Effector memory CD4-positive, alpha-beta T cell (primary cell): Measurements from ENCODE around the gene NACC2.
A peak's percentile ranks its signal among the peaks of the same experiment; 100 is the strongest.

Source experiments
- DNase-seq, 3 donors: peaks; one replicate each; pipeline ENCODE4 v3.0.0-alpha.2; 2020
- H3K27ac ChIP-seq: 2 replicates; pipeline ENCODE4 v1.7.0; 2013; ENCODE audit warnings: mild to moderate bottlenecking, low read length, moderate library complexity; ENCODE audit not compliant: insufficient read depth, poor library complexity, severe bottlenecking
- H3K27me3 ChIP-seq: replicated peaks from 2 replicates; pipeline ENCODE4 v1.7.0; 2013; ENCODE audit warnings: mild to moderate bottlenecking, low read length; ENCODE audit not compliant: insufficient read depth, control insufficient read depth, poor library complexity, severe bottlenecking
- H3K36me3 ChIP-seq: 2 replicates; pipeline ENCODE4 v1.7.0; 2013; ENCODE audit warnings: mild to moderate bottlenecking, low read length, moderate library complexity; ENCODE audit not compliant: control insufficient read depth, insufficient read depth
- H3K4me1 ChIP-seq: 2 replicates; pipeline ENCODE4 v1.7.0; 2013; ENCODE audit warnings: low read length, mild to moderate bottlenecking; ENCODE audit not compliant: control insufficient read depth, insufficient read depth, poor library complexity, severe bottlenecking
- H3K4me3 ChIP-seq: 2 replicates; pipeline ENCODE4 v1.7.0; 2013; ENCODE audit warnings: low read length, low read depth, mild to moderate bottlenecking; ENCODE audit not compliant: insufficient read depth, poor library complexity, severe bottlenecking
- H3K9me3 ChIP-seq: 2 replicates; pipeline ENCODE4 v1.7.0; 2013; ENCODE audit warnings: mild to moderate bottlenecking, low read length, moderate library complexity; ENCODE audit not compliant: control insufficient read depth
- total RNA-seq, 3 donors: gene quantifications; one replicate each; lab custom pipeline; 2026; lab: John Stamatoyannopoulos, UW

The NACC2 gene
- total RNA-seq: 15.5 to 25.9 (median 18.0) reads per million in 3 donors

DNA sequence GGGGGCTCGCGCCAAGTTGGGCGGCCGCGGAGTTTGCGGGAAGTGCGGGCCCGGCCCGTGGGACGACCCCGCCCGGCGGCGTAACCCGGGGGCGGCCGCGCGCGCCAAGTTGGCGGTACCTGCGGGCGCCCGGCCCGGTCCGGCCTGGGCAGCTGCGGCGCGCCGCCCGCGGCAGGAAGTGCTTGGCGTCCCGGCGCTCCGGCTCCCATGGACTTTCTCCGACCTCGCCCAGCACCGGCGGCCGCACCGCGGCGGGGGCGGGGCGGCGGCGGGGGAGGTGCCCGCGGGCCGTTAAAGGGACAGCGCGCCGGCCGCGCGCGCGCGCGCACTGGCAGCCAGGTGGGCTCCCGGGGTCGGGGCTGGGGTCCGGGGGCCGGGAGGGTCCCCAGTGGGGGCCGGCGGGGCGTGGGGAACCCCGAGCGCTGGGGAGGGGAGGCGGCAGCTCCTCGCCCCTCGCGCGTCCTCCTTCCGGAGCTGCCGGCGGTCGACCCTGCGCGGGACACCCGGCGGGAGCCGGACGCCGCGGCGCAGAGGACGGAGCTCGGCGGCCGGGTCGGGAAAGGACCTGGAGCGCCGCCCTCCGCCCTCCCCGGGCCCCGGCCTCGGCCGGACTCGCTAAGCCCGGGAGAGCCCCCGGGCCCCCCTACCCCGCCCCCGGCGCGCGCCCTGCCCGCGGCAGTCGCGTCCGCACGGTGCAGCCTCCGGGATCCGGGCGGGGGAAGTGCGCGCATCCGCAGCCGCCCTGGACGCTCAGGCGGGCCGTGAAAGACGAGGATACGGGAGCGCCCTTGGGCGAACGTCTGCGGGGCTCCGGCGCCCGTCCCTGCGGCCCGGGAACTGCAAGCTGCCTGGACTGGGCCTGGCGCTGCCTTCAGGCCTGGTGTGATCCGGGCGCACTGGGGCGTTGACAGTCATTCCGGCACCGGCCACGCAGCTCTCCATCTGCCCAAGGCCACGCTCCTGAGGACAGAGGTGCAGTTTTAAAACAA lies at the start of gene NACC2:
Gene NACC2 (minus strand): TSS at position 220 of the 989 bp plus-strand sequence. CDS start 44,768 bp downstream, outside the sequence.
- H3K36me3 ChIP-seq: no peaks in the 10 kb centered on the region
- H3K27me3 ChIP-seq: no peaks in the 10 kb centered on the region
- peak within 1 kb of the TSS; percentile 66 for H3K4me3 ChIP-seq
- H3K27ac ChIP-seq: peak within 1 kb of the TSS; percentile 47
- peaks cover 21% of the 10 kb centered on the region for H3K4me1 ChIP-seq
- no peak for DNase-seq
- no peaks in the 10 kb centered on the region for H3K9me3 ChIP-seq

DNA sequence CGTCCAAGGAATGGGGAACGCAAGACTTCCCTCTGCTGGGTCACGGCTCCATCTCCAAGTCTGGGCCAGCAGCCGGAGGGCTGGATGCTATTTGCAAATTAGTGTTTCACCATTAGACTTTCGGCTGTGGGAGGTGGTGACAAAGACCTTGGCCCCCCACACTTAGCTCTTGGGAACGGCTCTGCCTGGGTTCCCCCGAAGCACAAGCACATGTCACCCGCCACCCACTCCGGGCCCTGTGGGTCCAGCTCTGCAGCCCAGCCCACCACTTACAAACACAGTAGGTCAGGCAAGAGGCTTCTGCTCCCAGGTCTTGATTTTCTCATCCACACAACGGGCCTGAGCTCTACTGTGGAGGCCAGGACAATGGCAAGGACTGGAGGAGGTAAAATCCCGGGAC lies 49.4 kb upstream of the NACC2 start:
- Histone ChIP-seq H3K4me3 (no peak overlapping the region), H3K36me3 (no peaks in the 10 kb centered on the region), H3K9me3 (no peaks in the 10 kb centered on the region), H3K27ac (no peak overlapping the region), H3K27me3 (peaks cover 11% of the 10 kb centered on the region), H3K4me1 (no peaks in the 10 kb centered on the region)
- DNase-seq: no peak

GRCh38 chr9:136143215-136144001 lies 48.3 kb upstream of the NACC2 start:
- Histone ChIP-seq H3K36me3 (no peaks in the 10 kb centered on the region), H3K4me3 (no peak overlapping the region), H3K4me1 (no peaks in the 10 kb centered on the region), H3K27ac (no peak overlapping the region), H3K9me3 (no peaks in the 10 kb centered on the region), H3K27me3 (peaks cover 15% of the 10 kb centered on the region)
- DNase-seq: no peak

DNA sequence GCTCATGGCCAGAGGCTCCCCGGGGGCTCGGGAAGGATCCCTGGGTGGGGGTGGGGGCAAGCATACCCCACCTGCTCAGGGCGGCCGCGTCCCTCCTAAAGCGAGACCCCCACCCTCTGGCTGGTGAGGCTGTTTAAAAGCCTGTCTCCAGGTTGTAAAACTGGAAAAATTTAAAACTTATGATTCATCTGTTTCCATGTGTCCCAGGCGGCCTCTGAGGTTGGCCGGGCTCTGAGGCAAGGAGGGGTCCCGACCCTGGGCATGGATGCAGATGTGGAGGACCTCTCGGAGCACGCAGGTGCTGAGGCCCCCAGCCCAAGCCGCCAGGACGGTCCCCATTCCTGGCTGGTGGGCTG lies 47.7 kb upstream of the NACC2 start:
- Histone ChIP-seq H3K9me3 (no peaks in the 10 kb centered on the region), H3K4me3 (no peak overlapping the region), H3K36me3 (no peaks in the 10 kb centered on the region), H3K27ac (no peak overlapping the region), H3K27me3 (peaks cover 16% of the 10 kb centered on the region), H3K4me1 (no peaks in the 10 kb centered on the region)
- DNase-seq: no peak

GRCh38 chr9:136142414-136142796 lies 47.3 kb upstream of the NACC2 start:
- no peak for DNase-seq
- H3K27me3 ChIP-seq: peaks cover 16% of the 10 kb centered on the region
- no peaks in the 10 kb centered on the region for H3K36me3 ChIP-seq
- H3K27ac ChIP-seq: no peak overlapping the region
- no peaks in the 10 kb centered on the region for H3K4me1 ChIP-seq
- H3K4me3 ChIP-seq: no peak overlapping the region
- H3K9me3 ChIP-seq: no peaks in the 10 kb centered on the region

- H3K4me3 ChIP-seq: no peak overlapping the region
- no peaks in the 10 kb centered on the region for H3K4me1 ChIP-seq
- H3K27ac ChIP-seq: no peak overlapping the region
- H3K9me3 ChIP-seq: no peaks in the 10 kb centered on the region
- H3K27me3 ChIP-seq: peaks cover 16% of the 10 kb centered on the region
- no peak for DNase-seq
- no peaks in the 10 kb centered on the region for H3K36me3 ChIP-seq
Observed at GRCh38 chr9:136141682-136142413, 46.8 kb upstream of the NACC2 start.

DNA sequence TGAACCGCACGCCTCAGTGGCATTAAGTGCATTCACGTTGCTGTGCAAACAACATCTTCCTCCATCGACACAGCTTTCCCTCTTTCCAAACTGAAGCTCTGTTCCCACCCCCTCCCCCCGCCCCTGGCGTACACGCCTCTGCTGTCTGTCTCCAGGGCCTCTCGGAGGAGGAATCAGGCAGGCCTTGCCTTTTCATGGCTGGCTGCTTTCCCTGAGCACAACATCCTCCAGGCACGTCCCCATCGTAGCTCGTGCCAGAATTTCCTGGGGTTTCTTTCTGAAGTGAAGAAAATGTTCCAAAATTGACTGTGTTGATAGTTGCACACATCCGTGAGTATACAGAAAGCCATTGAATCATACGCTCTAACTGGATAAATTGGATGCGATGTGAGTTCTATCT lies 45.9 kb upstream of the NACC2 start:
- no peak overlapping the region for H3K27ac ChIP-seq
- H3K9me3 ChIP-seq: no peaks in the 10 kb centered on the region
- DNase-seq: no peak
- no peaks in the 10 kb centered on the region for H3K36me3 ChIP-seq
- H3K4me1 ChIP-seq: no peaks in the 10 kb centered on the region
- no peak overlapping the region for H3K4me3 ChIP-seq
- peaks cover 18% of the 10 kb centered on the region for H3K27me3 ChIP-seq

- H3K4me1 ChIP-seq: no peaks in the 10 kb centered on the region
Observed at GRCh38 chr9:136140046-136140445, 45.0 kb upstream of the NACC2 start.

GRCh38 chr9:136138566-136138965 lies 43.5 kb upstream of the NACC2 start:
- H3K9me3 ChIP-seq: no peaks in the 10 kb centered on the region
- H3K36me3 ChIP-seq: no peaks in the 10 kb centered on the region
- H3K4me1 ChIP-seq: peaks cover 3% of the 10 kb centered on the region
- DNase-seq: no peak
- H3K27ac ChIP-seq: no peak overlapping the region
- no peak overlapping the region for H3K4me3 ChIP-seq
- H3K27me3 ChIP-seq: peaks cover 18% of the 10 kb centered on the region

More at GRCh38 chr9:136140046-136140445, 45.0 kb upstream of the NACC2 start:
- peaks cover 14% of the 10 kb centered on the region for H3K27me3 ChIP-seq
- no peak overlapping the region for H3K27ac ChIP-seq
- H3K36me3 ChIP-seq: no peaks in the 10 kb centered on the region
- DNase-seq: no peak
- no peaks in the 10 kb centered on the region for H3K9me3 ChIP-seq
- H3K4me3 ChIP-seq: no peak overlapping the region
